Vagina (tissue), 2 donors: ENCODE data around the gene ZNF423. TPM values are rescaled to one million over a fixed set of nuclear protein-coding genes. Genes with fewer than 3 reads are reported as not detected.

Experiments
- DNase-seq, 2 donors: peaks; one replicate each; pipeline ENCODE4 v3.0.0-alpha.2; 2017; ENCODE audit errors: extremely low spot score in 2 of 2
- H3K27ac ChIP-seq: fragments of 200-600 bp; sonication (generic); one replicate; pipeline ENCODE4 v1.5.1; 2019
- H3K27me3 ChIP-seq: fragments of 200-600 bp; sonication (generic); one replicate; pipeline ENCODE4 v1.5.1; 2019
- H3K36me3 ChIP-seq, 2 donors: fragments of 200-600 bp; sonication (generic); one replicate each; pipeline ENCODE4 v1.5.1; 2017 to 2019
- H3K4me1 ChIP-seq: fragments of 200-600 bp; sonication (generic); one replicate; pipeline ENCODE4 v1.5.1; 2019
- H3K4me3 ChIP-seq, 2 donors: fragments of 200-600 bp; sonication (generic); 1 replicate in 1 of 2; 2 replicates in 1 of 2; pipeline ENCODE4 v1.5.1; 2016 to 2019
- H3K9me3 ChIP-seq: fragments of 200-600 bp; sonication (generic); one replicate; pipeline ENCODE4 v1.5.1; 2019
- CTCF ChIP-seq, 3 experiments: fragments of 450-650 bp in 2 of 3; fragments of 200-600 bp in 1 of 3; sonication (generic) in 1 of 3; IDR thresholded peaks; one replicate each; pipeline ENCODE4 v1.5.1; 2017 to 2019; ENCODE audit warnings: antibody characterized with exemption in 3 of 3, mild to moderate bottlenecking in 2 of 3, moderate library complexity in 2 of 3
- POLR2A ChIP-seq, 2 donors: fragments of 450-650 bp; IDR thresholded peaks; one replicate each; pipeline ENCODE4 v1.6.1; 2017; ENCODE audit warnings: antibody characterized with exemption in 2 of 2, mild to moderate bottlenecking in 2 of 2, moderate library complexity in 2 of 2
- POLR2AphosphoS5 ChIP-seq, 2 donors: sonication (generic); formaldehyde crosslinking; IDR thresholded peaks; one replicate each; pipeline ENCODE4 v1.9.0; 2017; ENCODE audit warnings: antibody characterized with exemption in 2 of 2, mild to moderate bottlenecking in 2 of 2, low read depth in 1 of 2; ENCODE audit not compliant: insufficient read depth in 1 of 2
- intact Hi-C: fragments of 100-400 bp; cut with DNase I; formaldehyde crosslinking; loops from one replicate; pipeline ENCODE4 v1.15.1; 2023
- total RNA-seq: library from RNA; depleted of rRNA; stranded (reverse); fragments of >200 nt; gene quantifications from one replicate; pipeline ENCODE4 v1.2.3, GENCODE V29; 2016

Gene ZNF423
- total RNA-seq, 1 donor from 2014 or later: 10.3 TPM

- TF ChIP-seq POLR2A (IDR thresholded peaks at IDR 0.05): no peak
- TF ChIP-seq CTCF (IDR thresholded peaks at IDR 0.05): no peak
- Histone ChIP-seq H3K36me3 (peaks cover 0 to 10% of the 10 kb centered on the region in 2 donors), H3K4me1 (peaks cover 31% of the 10 kb centered on the region), H3K27me3 (no peaks in the 10 kb centered on the region), H3K27ac (peak overlapping the region; percentile 50), H3K9me3 (no peaks in the 10 kb centered on the region), H3K4me3 (no peak overlapping the region)
- DNase-seq: no peak
- intact Hi-C loops: no loop called here
Measured at GRCh38 chr16:49640581-49640980, 215.3 kb downstream of the ZNF423 start.

GRCh38 chr16:49639739-49640431, 216.0 kb downstream of the ZNF423 start:
- Histone ChIP-seq H3K27ac (peak overlapping the region; percentile 50), H3K4me1 (peaks cover 31% of the 10 kb centered on the region), H3K9me3 (no peaks in the 10 kb centered on the region), H3K4me3 (no peak overlapping the region), H3K27me3 (no peaks in the 10 kb centered on the region), H3K36me3 (peaks cover 0 to 10% of the 10 kb centered on the region in 2 donors)
- TF ChIP-seq POLR2A (IDR thresholded peaks at IDR 0.05): no peak
- TF ChIP-seq POLR2AphosphoS5 (IDR thresholded peaks at IDR 0.05; ENCODE audit: insufficient read depth in 1 of 2, low read depth in 1 of 2): no peak
- no peak for TF ChIP-seq CTCF (IDR thresholded peaks at IDR 0.05)
- no peak for DNase-seq
- intact Hi-C loops: no loop called here

- peaks cover 31% of the 10 kb centered on the region for H3K4me1 ChIP-seq
- peak overlapping the region; percentile 50 for H3K27ac ChIP-seq
- peaks cover 0 to 10% of the 10 kb centered on the region in 2 donors for H3K36me3 ChIP-seq
- no peak for DNase-seq
- no peaks in the 10 kb centered on the region for H3K9me3 ChIP-seq
- intact Hi-C loops: no loop called here
- H3K27me3 ChIP-seq: no peaks in the 10 kb centered on the region
- TF ChIP-seq POLR2A (IDR thresholded peaks at IDR 0.05): no peak
- peak in 1 of 2 donors; percentile 44 for TF ChIP-seq POLR2AphosphoS5 (IDR thresholded peaks at IDR 0.05; ENCODE audit: insufficient read depth in 1 of 2, low read depth in 1 of 2)
- TF ChIP-seq CTCF (IDR thresholded peaks at IDR 0.05): no peak
- no peak overlapping the region for H3K4me3 ChIP-seq
Measured at GRCh38 chr16:49638673-49639610, 217.0 kb downstream of the ZNF423 start.

- TF ChIP-seq CTCF (IDR thresholded peaks at IDR 0.05): no peak
- TF ChIP-seq POLR2AphosphoS5 (IDR thresholded peaks at IDR 0.05; ENCODE audit: insufficient read depth in 1 of 2, low read depth in 1 of 2): no peak
- no peak for TF ChIP-seq POLR2A (IDR thresholded peaks at IDR 0.05)
- H3K27me3 ChIP-seq: no peaks in the 10 kb centered on the region
- H3K4me1 ChIP-seq: peaks cover 31% of the 10 kb centered on the region
- H3K36me3 ChIP-seq: peaks cover 0 to 10% of the 10 kb centered on the region in 2 donors
- no peak overlapping the region for H3K4me3 ChIP-seq
- no peak overlapping the region for H3K27ac ChIP-seq
- H3K9me3 ChIP-seq: no peaks in the 10 kb centered on the region
- intact Hi-C loops: no loop called here
- DNase-seq: no peak
Measured at GRCh38 chr16:49637933-49638672, 217.8 kb downstream of the ZNF423 start.
